Stimulated activated naive CD8-positive, alpha-beta T cell treated with anti-CD3 and anti-CD28 coated beads, Interleukin-15, Interleukin-2, amounts not matched to agents 100 ng/mL and 50 ng/mL, for 24 hours (primary cell): Measurements from ENCODE around the gene EIF3D.

Experiments
- H3K27ac Mint-ChIP-seq: one replicate; pipeline ENCODE4 v1.8.0; 2021; ENCODE audit warnings: mild to moderate bottlenecking, mixed read lengths
- H3K27me3 Mint-ChIP-seq: one replicate; pipeline ENCODE4 v1.8.0; 2021; ENCODE audit warnings: mixed read lengths
- H3K36me3 Mint-ChIP-seq: one replicate; pipeline ENCODE4 v1.8.0; 2021; ENCODE audit warnings: low read depth, mixed read lengths
- H3K4me1 Mint-ChIP-seq: one replicate; pipeline ENCODE4 v1.8.0; 2021; ENCODE audit warnings: low read depth, mixed read lengths
- H3K4me3 Mint-ChIP-seq: one replicate; pipeline ENCODE4 v1.8.0; 2021; ENCODE audit warnings: mild to moderate bottlenecking, mixed read lengths
- H3K9me3 Mint-ChIP-seq: one replicate; pipeline ENCODE4 v1.8.0; 2021; ENCODE audit warnings: mixed read lengths

Gene EIF3D

GRCh38 chr22:36470162-36470993 lies 58.6 kb downstream of the EIF3D start:
- Mint-ChIP-seq H3K9me3 (no peaks in the 10 kb centered on the region), H3K36me3 (peaks cover 30% of the 10 kb centered on the region), H3K4me1 (peaks cover 30% of the 10 kb centered on the region), H3K4me3 (no peak overlapping the region), H3K27me3 (no peaks in the 10 kb centered on the region), H3K27ac (peak overlapping the region; percentile 18)

DNA sequence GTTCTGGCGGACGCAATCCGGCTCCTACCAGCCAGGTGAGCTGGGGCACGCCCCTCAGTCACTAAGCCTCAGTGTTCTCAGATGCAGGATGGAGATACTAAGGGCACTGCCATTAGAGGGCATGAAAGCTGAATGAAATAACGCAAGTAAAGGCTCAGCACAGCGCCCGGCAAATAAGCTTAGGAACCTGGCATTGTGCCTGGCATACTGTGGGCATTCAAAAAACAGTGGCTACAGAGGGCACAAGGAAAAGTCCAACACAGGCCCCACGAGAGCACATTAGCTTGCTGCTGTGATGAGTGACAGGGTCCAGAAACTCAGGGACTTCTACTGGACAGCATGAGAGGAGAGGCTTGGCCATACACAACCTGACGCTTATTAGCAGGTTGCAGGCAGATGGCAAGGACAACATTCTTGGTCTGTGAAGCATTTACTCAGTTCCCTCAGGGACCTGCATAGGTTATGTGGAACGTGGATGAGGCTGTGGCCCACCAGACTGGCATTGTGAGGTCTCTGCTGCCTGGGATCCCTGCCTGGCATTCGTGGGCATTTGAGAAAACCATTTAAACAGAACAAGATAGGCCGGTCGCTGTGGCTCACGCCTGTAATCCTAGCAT lies 59.8 kb downstream of the EIF3D start:
- Mint-ChIP-seq H3K36me3 (peaks cover 21% of the 10 kb centered on the region), H3K4me3 (no peak overlapping the region), H3K9me3 (no peaks in the 10 kb centered on the region), H3K4me1 (peaks cover 30% of the 10 kb centered on the region), H3K27ac (no peak overlapping the region), H3K27me3 (no peaks in the 10 kb centered on the region)

- Mint-ChIP-seq H3K4me3 (peak overlapping the region; percentile 20), H3K27me3 (no peaks in the 10 kb centered on the region), H3K36me3 (peaks cover 19% of the 10 kb centered on the region), H3K27ac (peak overlapping the region; percentile 88), H3K9me3 (no peaks in the 10 kb centered on the region), H3K4me1 (peaks cover 30% of the 10 kb centered on the region)
Measured at GRCh38 chr22:36467946-36468345, 61.0 kb downstream of the EIF3D start.

GRCh38 chr22:36467042-36467810 lies 61.7 kb downstream of the EIF3D start:
- Mint-ChIP-seq H3K27ac (peak overlapping the region; percentile 88), H3K36me3 (peaks cover 13% of the 10 kb centered on the region), H3K9me3 (no peaks in the 10 kb centered on the region), H3K4me3 (peak overlapping the region; percentile 7), H3K27me3 (no peaks in the 10 kb centered on the region), H3K4me1 (peaks cover 30% of the 10 kb centered on the region)

DNA sequence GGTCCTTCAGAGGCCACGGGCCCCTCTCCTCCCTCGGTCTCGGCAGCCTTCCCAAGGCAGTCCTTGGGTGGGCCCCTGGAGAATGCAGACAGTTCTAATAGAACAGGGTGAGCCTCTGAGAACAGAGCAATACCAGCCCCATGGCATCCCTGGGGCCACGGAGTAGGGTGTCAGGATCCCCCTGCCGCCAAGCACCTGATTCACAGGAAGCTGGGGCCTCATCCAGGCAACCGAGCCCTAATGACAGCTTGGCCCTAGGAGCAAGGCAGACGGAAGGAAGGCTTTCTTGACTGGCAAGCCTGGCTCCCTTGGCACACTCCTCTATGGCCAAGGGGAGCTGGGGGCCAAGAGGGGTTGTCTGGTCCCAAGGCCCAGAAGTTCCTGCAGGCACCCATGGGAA lies 62.7 kb downstream of the EIF3D start:
- Mint-ChIP-seq H3K36me3 (peaks cover 8% of the 10 kb centered on the region), H3K4me1 (peaks cover 30% of the 10 kb centered on the region), H3K9me3 (no peaks in the 10 kb centered on the region), H3K27ac (no peak overlapping the region), H3K4me3 (no peak overlapping the region), H3K27me3 (no peaks in the 10 kb centered on the region)

DNA sequence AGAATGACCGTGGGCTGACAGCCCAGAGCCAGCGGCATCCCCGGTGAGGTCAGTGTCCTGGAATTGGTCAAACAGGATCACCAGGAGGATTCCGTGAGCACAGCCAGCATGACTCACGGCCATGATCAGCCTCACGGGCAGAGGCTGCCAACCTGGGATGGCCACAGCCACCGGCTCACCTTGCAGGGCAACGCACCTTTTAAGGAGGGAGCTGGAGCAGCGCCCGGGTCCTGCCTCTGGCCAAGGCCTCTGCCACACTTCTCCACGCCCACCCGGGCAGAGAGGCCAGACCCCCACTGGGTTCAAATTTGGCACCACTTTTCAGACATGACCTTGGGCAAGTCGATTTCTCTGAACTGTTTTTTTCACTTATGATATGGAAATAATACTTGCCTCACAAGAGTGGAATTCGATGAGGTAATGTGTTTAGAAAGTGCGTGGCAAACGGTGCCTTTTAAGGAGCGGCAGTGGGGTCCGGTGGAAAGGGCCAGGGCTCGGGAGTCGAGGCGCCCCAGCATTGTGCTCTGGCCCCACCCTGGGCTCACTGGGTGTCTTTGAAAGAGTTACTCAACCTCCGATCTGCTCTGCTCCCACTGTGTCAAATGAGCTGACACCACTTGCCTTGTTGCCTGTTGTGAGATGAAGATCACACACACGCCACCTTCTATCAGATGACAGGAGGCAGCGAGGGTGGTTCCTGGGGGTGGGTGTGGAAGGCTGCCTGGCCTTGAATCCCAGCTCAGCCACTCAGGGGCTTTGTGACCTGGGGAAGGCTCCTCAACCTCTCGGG lies 63.5 kb downstream of the EIF3D start:
- peaks cover 8% of the 10 kb centered on the region for H3K36me3 Mint-ChIP-seq
- H3K4me1 Mint-ChIP-seq: peaks cover 30% of the 10 kb centered on the region
- no peak overlapping the region for H3K27ac Mint-ChIP-seq
- H3K27me3 Mint-ChIP-seq: no peaks in the 10 kb centered on the region
- H3K4me3 Mint-ChIP-seq: no peak overlapping the region
- H3K9me3 Mint-ChIP-seq: no peaks in the 10 kb centered on the region

- Mint-ChIP-seq H3K4me1 (peaks cover 26% of the 10 kb centered on the region), H3K36me3 (peaks cover 8% of the 10 kb centered on the region), H3K27me3 (no peaks in the 10 kb centered on the region), H3K27ac (no peak overlapping the region), H3K4me3 (no peak overlapping the region), H3K9me3 (no peaks in the 10 kb centered on the region)
Measured at GRCh38 chr22:36464715-36465231, 64.2 kb downstream of the EIF3D start.

DNA sequence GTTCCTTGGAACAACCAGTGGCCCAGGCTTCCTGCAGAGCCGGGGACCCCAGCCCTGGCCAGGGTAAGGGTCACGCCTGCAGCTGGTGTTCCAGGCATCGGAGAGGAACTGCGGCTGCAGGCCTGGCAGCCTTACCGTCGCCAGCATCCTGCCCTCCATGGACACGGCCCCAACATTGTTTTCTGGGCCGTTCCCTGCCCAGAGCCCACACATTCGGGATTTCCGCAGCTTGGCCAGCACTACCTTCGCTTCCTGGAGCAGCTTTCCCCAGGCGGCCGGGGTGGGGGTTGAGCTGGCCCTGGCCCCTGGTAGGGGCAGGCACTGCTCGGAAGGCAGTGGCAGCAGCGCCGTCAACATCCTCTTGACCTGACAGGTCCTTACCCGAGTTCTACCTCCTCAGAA lies 65.2 kb downstream of the EIF3D start:
- Mint-ChIP-seq H3K27me3 (no peaks in the 10 kb centered on the region), H3K4me3 (no peak overlapping the region), H3K27ac (no peak overlapping the region), H3K9me3 (no peaks in the 10 kb centered on the region), H3K36me3 (peaks cover 8% of the 10 kb centered on the region), H3K4me1 (peaks cover 25% of the 10 kb centered on the region)

DNA sequence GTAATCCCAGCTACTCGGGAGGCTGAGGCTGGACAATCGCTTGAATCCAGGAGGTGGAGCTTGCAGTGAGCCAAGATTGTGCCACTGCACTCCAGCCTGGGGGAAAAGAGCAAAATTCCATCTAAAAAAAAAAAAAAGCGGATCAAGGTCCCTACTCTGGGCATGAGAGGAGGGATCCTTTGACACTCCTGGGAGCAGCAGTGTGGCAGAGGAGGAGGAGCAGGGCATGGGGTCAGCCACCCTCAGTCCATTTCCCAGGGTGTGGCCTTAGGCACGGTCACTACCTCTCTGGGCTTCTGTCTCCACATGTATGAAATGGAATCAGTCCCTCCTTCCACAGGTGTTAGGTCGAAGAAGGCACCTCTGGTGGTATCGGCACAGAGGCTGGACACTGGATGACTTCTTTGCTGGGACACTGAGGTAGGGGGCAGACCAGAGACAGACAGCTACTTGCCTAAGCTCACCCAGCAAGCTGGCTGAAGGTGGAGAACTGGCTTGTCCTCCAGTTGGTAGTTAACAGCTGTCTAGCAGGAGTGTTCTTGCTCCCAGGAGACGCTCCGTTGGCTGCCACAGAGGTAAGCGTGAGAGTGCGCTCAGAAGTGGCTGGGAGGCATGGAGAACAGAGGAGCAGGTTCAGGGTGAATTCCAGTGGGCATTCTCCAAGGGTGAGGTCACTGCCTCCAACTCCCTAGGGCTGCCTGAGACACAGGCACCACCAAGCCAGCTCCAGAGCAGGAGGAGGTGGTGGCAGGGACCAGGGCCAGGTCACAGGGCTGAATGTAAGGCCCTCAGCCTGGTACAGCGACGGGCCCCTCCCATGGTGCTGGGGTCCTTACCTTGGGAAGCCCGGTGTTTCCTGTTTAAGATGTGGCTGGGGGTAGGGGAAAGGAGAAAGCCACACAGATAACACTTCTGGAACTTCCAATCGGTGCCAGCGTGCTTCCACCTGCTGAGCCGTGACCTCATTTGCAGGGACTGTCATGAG lies 67.0 kb downstream of the EIF3D start:
- Mint-ChIP-seq H3K9me3 (no peaks in the 10 kb centered on the region), H3K4me3 (no peak overlapping the region), H3K4me1 (peaks cover 8% of the 10 kb centered on the region), H3K27me3 (no peaks in the 10 kb centered on the region), H3K36me3 (peaks cover 3% of the 10 kb centered on the region), H3K27ac (no peak overlapping the region)
